GM23248 (cell line): ENCODE measurements around the gene SGPL1. TPM values are rescaled to one million over a fixed set of nuclear protein-coding genes. Genes with fewer than 3 reads are reported as not detected.

Experiments used
- DNase-seq: peaks from one replicate; pipeline ENCODE4 v3.0.0-alpha.2; 2015
- H2AFZ ChIP-seq: fragments of 200-600 bp; sonication (generic); 2 replicates; pipeline ENCODE4 v1.6.1; 2016; ENCODE audit warnings: antibody characterized with exemption
- H3F3A ChIP-seq: fragments of 200-600 bp; sonication (generic); 2 replicates; pipeline ENCODE4 v1.6.1; 2016; ENCODE audit warnings: mild to moderate bottlenecking, antibody characterized with exemption, mixed run types; ENCODE audit not compliant: insufficient read depth
- H3K27ac ChIP-seq: fragments of 200-600 bp; sonication (generic); 2 replicates; pipeline ENCODE4 v1.5.1; 2016; ENCODE audit warnings: mild to moderate bottlenecking
- H3K27me3 ChIP-seq: fragments of 200-600 bp; sonication (generic); replicated peaks from 2 replicates; pipeline ENCODE4 v1.6.1; 2016; ENCODE audit warnings: mild to moderate bottlenecking; ENCODE audit not compliant: insufficient read depth
- H3K36me3 ChIP-seq: fragments of 200-600 bp; sonication (generic); 2 replicates; pipeline ENCODE4 v1.6.1; 2016; ENCODE audit warnings: low read depth, mild to moderate bottlenecking
- H3K4me1 ChIP-seq: fragments of 200-600 bp; sonication (generic); 2 replicates; pipeline ENCODE4 v1.6.1; 2016; ENCODE audit warnings: mild to moderate bottlenecking; ENCODE audit not compliant: insufficient read depth
- H3K4me2 ChIP-seq: fragments of 200-600 bp; sonication (generic); one replicate; pipeline ENCODE4 v1.6.1; 2016; ENCODE audit warnings: mild to moderate bottlenecking; ENCODE audit not compliant: unreplicated experiment
- H3K4me3 ChIP-seq: fragments of 200-600 bp; sonication (generic); 2 replicates; pipeline ENCODE4 v1.5.1; 2016; ENCODE audit warnings: mild to moderate bottlenecking
- H3K79me2 ChIP-seq: fragments of 200-600 bp; sonication (generic); 2 replicates; pipeline ENCODE4 v1.6.1; 2016; ENCODE audit warnings: mild to moderate bottlenecking; ENCODE audit not compliant: insufficient read depth
- H3K9ac ChIP-seq: fragments of 200-600 bp; sonication (generic); 2 replicates; pipeline ENCODE4 v1.6.1; 2016; ENCODE audit warnings: mild to moderate bottlenecking
- H3K9me2 ChIP-seq: fragments of 200-600 bp; sonication (generic); 2 replicates; pipeline ENCODE4 v1.6.1; 2016; ENCODE audit warnings: mixed run types, mild to moderate bottlenecking, moderate library complexity; ENCODE audit not compliant: insufficient read depth
- H3K9me3 ChIP-seq: fragments of 200-600 bp; sonication (generic); one replicate; pipeline ENCODE4 v1.6.1; 2017; ENCODE audit warnings: low read depth
- H4K20me1 ChIP-seq: fragments of 200-600 bp; sonication (generic); 2 replicates; pipeline ENCODE4 v1.6.0; 2016; ENCODE audit not compliant: insufficient read depth
- EZH2 ChIP-seq: fragments of 200-600 bp; sonication (generic); IDR thresholded peaks from 2 replicates; pipeline ENCODE4 v1.6.1; 2018; ENCODE audit warnings: antibody characterized with exemption, mild to moderate bottlenecking; ENCODE audit not compliant: insufficient read depth, poor library complexity, severe bottlenecking
- EZH2phosphoT487 ChIP-seq: fragments of 200-600 bp; sonication (generic); IDR thresholded peaks from 2 replicates; pipeline ENCODE4 v1.6.1; 2018; ENCODE audit warnings: antibody characterized with exemption, moderate library complexity, mild to moderate bottlenecking, low read depth; ENCODE audit not compliant: insufficient read depth
- WGBS, 2 experiments: methylation state at CpG; one replicate each; pipeline ENCODE4 v1.1.6; 2015 to 2017; ENCODE audit warnings: low lambda C conversion rate in 2 of 2, low coverage in 1 of 2; ENCODE audit errors: missing lambda C conversion rate in 2 of 2; 5-methylcytosine and 5-hydroxymethylcytosine counted together
- in situ Hi-C: fragments of 300-500 bp; cut with MboI; formaldehyde crosslinking; loops from 2 replicates; pipeline ENCODE4 v1.15.0; 2020
- polyA plus RNA-seq: library from polyadenylated mRNA; unstranded; fragments of >200 nt; fragmentation: Nextera tagmentation; extraction: Ambion mirVana; gene quantifications from 2 replicates; pipeline ENCODE4 v1.2.1, GENCODE V29; 2016
- total RNA-seq: library from RNA; depleted of rRNA; stranded (reverse); fragments of >200 nt; shearing (Covaris generic); gene quantifications from 2 replicates; pipeline ENCODE4 v1.2.3, GENCODE V29; 2014

The SGPL1 gene
- total and polyA plus RNA-seq, 2 experiments from 2014 or later, result 18.2 to 27.5 TPM

GRCh38 chr10:70889291-70889690 lies 73.5 kb downstream of the SGPL1 start:
- Histone ChIP-seq H3K27me3 (no peaks in the 10 kb centered on the region), H3K27ac (no peak overlapping the region), H3K4me3 (no peak overlapping the region), H3K79me2 (no peaks in the 10 kb centered on the region), H2AFZ (no peak overlapping the region), H3K9me2 (no peaks in the 10 kb centered on the region), H3K4me2 (no peak overlapping the region), H3K9ac (no peak overlapping the region), H3F3A (0 out of 2 replicates have a peak, but pooled peaks cover 3% of the 10 kb centered on the region), H3K4me1 (peaks cover 15% of the 10 kb centered on the region), H4K20me1 (no peaks in the 10 kb centered on the region), H3K9me3 (no peaks in the 10 kb centered on the region), H3K36me3 (no peaks in the 10 kb centered on the region)
- WGBS, 2 experiments, result 94 to 95% methylated on average over 3 of the region's 3 CpGs
- TF ChIP-seq EZH2, result no peak
- no peak for TF ChIP-seq EZH2phosphoT487
- DNase-seq, result no peak
- in situ Hi-C loops, result loop anchor here (10.0 kb wide), 1 partner anchor 344 kb away; no protein-coding TSS in a partner anchor

GRCh38 chr10:70890917-70891431 lies 75.2 kb downstream of the SGPL1 start:
- 18 to 21% methylated on average over 7 of the region's 7 CpGs for WGBS, 2 experiments
- H3K27ac ChIP-seq, result no peak overlapping the region

GRCh38 chr10:70891627-70892026 lies 75.9 kb downstream of the SGPL1 start:
- Histone ChIP-seq H4K20me1 (no peaks in the 10 kb centered on the region), H3K9me2 (no peaks in the 10 kb centered on the region), H3K9ac (no peak overlapping the region), H3F3A (0 out of 2 replicates have a peak, but pooled peaks cover 3% of the 10 kb centered on the region), H3K27ac (no peak overlapping the region), H3K79me2 (no peaks in the 10 kb centered on the region), H2AFZ (no peak overlapping the region), H3K4me3 (no peak overlapping the region), H3K27me3 (0 out of 2 replicates have a peak, but pooled peaks cover 5% of the 10 kb centered on the region), H3K36me3 (no peaks in the 10 kb centered on the region), H3K4me2 (peak overlapping the region; percentile 20), H3K4me1 (peaks cover 15% of the 10 kb centered on the region), H3K9me3 (no peaks in the 10 kb centered on the region)
- TF ChIP-seq EZH2phosphoT487 (no peak), EZH2 (no peak)
- in situ Hi-C loops, result no loop called here
- peak; percentile 36 for DNase-seq
- WGBS, 2 experiments, result 50 to 57% methylated on average over 1 of the region's 1 CpG

More at GRCh38 chr10:70890917-70891431, 75.2 kb downstream of the SGPL1 start:
- H2AFZ ChIP-seq, result no peak overlapping the region
- no peak for TF ChIP-seq EZH2
- TF ChIP-seq EZH2phosphoT487, result no peak
- H3K4me3 ChIP-seq, result no peak overlapping the region
- H3K4me2 ChIP-seq, result no peak overlapping the region
- H3K27me3 ChIP-seq, result 0 out of 2 replicates have a peak, but pooled peaks cover 2% of the 10 kb centered on the region
- no peaks in the 10 kb centered on the region for H3K9me2 ChIP-seq
- H3K9me3 ChIP-seq, result no peaks in the 10 kb centered on the region
- no peaks in the 10 kb centered on the region for H3K79me2 ChIP-seq
- DNase-seq, result peak; percentile 37
- H3K36me3 ChIP-seq, result no peaks in the 10 kb centered on the region
- H3K4me1 ChIP-seq, result peaks cover 15% of the 10 kb centered on the region
- H3K9ac ChIP-seq, result no peak overlapping the region
- 0 out of 2 replicates have a peak, but pooled peaks cover 3% of the 10 kb centered on the region for H3F3A ChIP-seq
- in situ Hi-C loops, result no loop called here
- no peaks in the 10 kb centered on the region for H4K20me1 ChIP-seq

- Histone ChIP-seq H3K9ac (no peak overlapping the region), H3K36me3 (no peaks in the 10 kb centered on the region), H4K20me1 (no peaks in the 10 kb centered on the region), H3K79me2 (no peaks in the 10 kb centered on the region), H3K27ac (no peak overlapping the region), H3K9me3 (no peaks in the 10 kb centered on the region), H3K27me3 (0 out of 2 replicates have a peak, but pooled peaks cover 5% of the 10 kb centered on the region), H3K4me1 (peaks cover 15% of the 10 kb centered on the region), H2AFZ (no peak overlapping the region), H3F3A (no peaks in the 10 kb centered on the region), H3K4me2 (no peak overlapping the region), H3K4me3 (no peak overlapping the region), H3K9me2 (no peaks in the 10 kb centered on the region)
- in situ Hi-C loops, result no loop called here
- no peak for DNase-seq
- TF ChIP-seq EZH2, result no peak
- no peak for TF ChIP-seq EZH2phosphoT487
- WGBS, 2 experiments, result 48 to 49% methylated on average over 4 of the region's 4 CpGs
These were observed 76.9 kb downstream of the SGPL1 start for GRCh38 chr10:70892631-70893030.
